ENCODE results near the gene KIF26B. TPM values are rescaled to one million over a fixed set of nuclear protein-coding genes. Genes with fewer than 3 reads are reported as not detected.
A peak's percentile ranks its signal among the peaks of the same experiment; 100 is the strongest.

The KIF26B gene
- total and polyA plus RNA-seq, 8 donors: 0.15 to 3.2 (median 0.89) TPM; not detected in 1

GRCh38 chr1:245304698-245305097 is 149.9 kb downstream of the KIF26B start:
- no peak overlapping the region for H3K4me3 ChIP-seq
- TF ChIP-seq POLR2A (IDR thresholded peaks at IDR 0.05): no peak
- TF ChIP-seq POLR2AphosphoS5 (IDR thresholded peaks at IDR 0.05): no peak
- TF ChIP-seq CTCF (IDR thresholded peaks at IDR 0.05): no peak
- no peak for TF ChIP-seq EP300 (IDR thresholded peaks at IDR 0.05)
- H3K27ac ChIP-seq: no peak overlapping the region
- peaks cover under 1 to 27% (median 16%) of the 10 kb centered on the region in 4 donors for H3K4me1 ChIP-seq
- 76 to 89% (median 84%) methylated on average over 3 of the region's 3 CpGs for WGBS, 5 donors
- no peaks in the 10 kb centered on the region for H3K36me3 ChIP-seq
- H3K9me3 ChIP-seq: no peaks in the 10 kb centered on the region
- no peak for DNase-seq
- intact Hi-C loops (cut with DNase I; ENCODE audit: low total_unique reads): no loop called here
- no peaks in the 10 kb centered on the region for H3K27me3 ChIP-seq

GRCh38 chr1:245306020-245306419 is 151.2 kb downstream of the KIF26B start:
- H3K27me3 ChIP-seq: no peaks in the 10 kb centered on the region
- peaks cover 0 to 25% (median 12%) of the 10 kb centered on the region in 4 donors for H3K4me1 ChIP-seq
- WGBS, 5 donors: 82 to 96% (median 90%) methylated on average over 1 of the region's 1 CpG
- H3K27ac ChIP-seq: no peak overlapping the region
- H3K36me3 ChIP-seq: no peaks in the 10 kb centered on the region
- intact Hi-C loops (cut with DNase I; ENCODE audit: low total_unique reads): no loop called here
- TF ChIP-seq POLR2AphosphoS5 (IDR thresholded peaks at IDR 0.05): no peak
- no peak for TF ChIP-seq EP300 (IDR thresholded peaks at IDR 0.05)
- TF ChIP-seq CTCF (IDR thresholded peaks at IDR 0.05): no peak
- no peak for TF ChIP-seq POLR2A (IDR thresholded peaks at IDR 0.05)
- DNase-seq: no peak
- no peak overlapping the region for H3K4me3 ChIP-seq
- H3K9me3 ChIP-seq: no peaks in the 10 kb centered on the region

GRCh38 chr1:245306628-245307410 is 152.0 kb downstream of the KIF26B start:
- no peaks in the 10 kb centered on the region for H3K36me3 ChIP-seq
- H3K27me3 ChIP-seq: no peaks in the 10 kb centered on the region
- H3K9me3 ChIP-seq: no peaks in the 10 kb centered on the region
- no peak for TF ChIP-seq POLR2AphosphoS5 (IDR thresholded peaks at IDR 0.05)
- TF ChIP-seq CTCF (IDR thresholded peaks at IDR 0.05): no peak
- no peak for TF ChIP-seq EP300 (IDR thresholded peaks at IDR 0.05)
- no peak for TF ChIP-seq POLR2A (IDR thresholded peaks at IDR 0.05)
- peaks cover 0 to 20% (median 7%) of the 10 kb centered on the region in 4 donors for H3K4me1 ChIP-seq
- no peak overlapping the region for H3K4me3 ChIP-seq
- 27 to 36% (median 29%) methylated on average over 12 of the region's 12 CpGs for WGBS, 5 donors
- peak in 1 of 2 donors; percentile 54 for DNase-seq
- intact Hi-C loops (cut with DNase I; ENCODE audit: low total_unique reads): no loop called here
- H3K27ac ChIP-seq: no peak overlapping the region

- Histone ChIP-seq H3K9me3 (no peaks in the 10 kb centered on the region), H3K27ac (no peak overlapping the region), H3K4me1 (peaks cover 0 to 20% (median 7%) of the 10 kb centered on the region in 4 donors), H3K4me3 (no peak overlapping the region), H3K36me3 (no peaks in the 10 kb centered on the region), H3K27me3 (no peaks in the 10 kb centered on the region)
- DNase-seq: peak in 1 of 2 donors; percentile 57
- intact Hi-C loops (cut with DNase I; ENCODE audit: low total_unique reads): no loop called here
- WGBS, 5 donors: 44 to 59% (median 52%) methylated on average over 21 to 22 of the region's 22 CpGs
- TF ChIP-seq POLR2AphosphoS5 (IDR thresholded peaks at IDR 0.05) (no peak), POLR2A (IDR thresholded peaks at IDR 0.05) (no peak), EP300 (IDR thresholded peaks at IDR 0.05) (no peak), CTCF (IDR thresholded peaks at IDR 0.05) (no peak)
These were observed 156.1 kb downstream of the KIF26B start for GRCh38 chr1:245310571-245311531.

Data from stomach (tissue), 9 donors.